ENCODE data around the gene RASSF3.

RASSF3 gene

DNA sequence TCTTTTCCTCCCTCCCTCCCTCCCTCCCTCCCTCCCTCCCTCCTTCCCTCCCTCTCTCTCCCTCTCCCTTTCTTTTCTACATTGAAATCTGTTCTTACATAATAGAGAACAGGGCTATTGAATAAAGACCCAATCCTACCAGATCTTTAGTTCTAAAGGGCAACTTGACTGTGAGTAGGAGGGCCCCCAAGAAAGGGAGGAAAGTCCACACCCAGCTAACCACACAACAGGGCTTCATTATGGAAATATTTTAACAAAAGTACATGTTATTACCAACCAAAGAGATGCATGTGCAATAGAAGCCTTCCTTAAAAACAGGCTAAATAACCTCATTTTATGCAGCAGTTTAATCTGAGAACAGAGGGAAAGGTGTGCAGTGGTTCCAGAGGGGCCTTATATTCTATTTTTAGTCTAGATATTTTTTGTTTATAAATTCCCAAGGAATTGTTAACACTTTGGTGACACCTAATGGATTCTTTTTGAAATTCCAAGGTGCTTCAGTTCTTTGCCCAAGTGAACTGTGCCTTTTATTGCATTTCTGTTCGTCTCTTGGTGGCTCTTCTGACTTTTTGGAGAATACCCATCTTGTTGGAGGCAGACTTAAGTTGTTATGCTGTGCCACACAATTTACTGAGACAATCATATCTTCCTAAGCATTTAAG lies 85.9 kb downstream of the RASSF3 start:
- DNase-seq: no peak

DNA sequence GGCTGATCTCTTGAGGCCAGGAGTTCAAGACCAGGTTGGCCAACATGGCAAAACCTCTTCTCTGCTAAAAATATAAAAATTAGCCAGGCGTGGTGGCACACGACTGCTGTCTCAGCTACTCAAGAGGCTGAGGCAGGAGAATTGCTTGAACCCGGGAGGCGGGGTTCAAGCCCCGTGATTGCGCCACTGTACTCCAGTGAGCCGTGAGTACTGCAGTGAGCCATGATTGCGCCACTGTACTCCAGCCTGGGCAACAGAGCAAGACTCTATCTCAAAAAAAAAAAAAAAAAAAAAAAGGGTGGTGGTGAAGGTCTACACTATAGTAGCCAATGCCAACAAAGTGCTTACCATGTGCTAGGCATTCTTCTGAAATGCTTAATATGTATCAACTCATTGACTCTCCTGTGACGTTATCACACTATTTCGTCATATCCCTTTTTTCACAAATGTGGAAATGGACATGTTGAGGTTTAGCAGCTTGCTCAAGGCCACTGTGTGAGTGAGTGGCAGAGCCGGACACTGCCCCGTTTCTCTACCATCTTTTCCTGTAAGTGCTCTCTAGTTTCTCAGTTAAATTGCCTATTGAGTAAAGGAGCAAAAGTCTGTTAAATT lies 89.3 kb downstream of the RASSF3 start:
- DNase-seq: no peak

DNA sequence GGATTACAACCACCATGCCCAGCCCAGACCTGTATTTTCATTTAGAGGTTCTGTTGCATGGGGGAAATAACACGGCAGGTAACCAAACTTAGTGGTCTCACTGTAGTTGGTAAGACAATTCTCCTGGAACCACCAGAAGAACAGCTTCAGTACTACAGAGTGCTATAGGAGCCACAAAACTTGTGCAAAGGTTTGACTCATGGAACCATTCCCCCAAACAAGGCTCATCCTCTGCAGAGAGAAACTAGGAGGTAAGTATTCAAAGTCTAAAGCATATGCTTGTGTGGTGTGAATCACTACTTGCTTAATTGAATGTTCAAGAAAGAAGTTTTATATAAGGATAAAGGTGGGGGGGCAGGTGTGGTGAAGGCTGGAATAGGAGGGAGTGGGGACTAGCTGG lies 90.2 kb downstream of the RASSF3 start:
- DNase-seq: no peak

DNA sequence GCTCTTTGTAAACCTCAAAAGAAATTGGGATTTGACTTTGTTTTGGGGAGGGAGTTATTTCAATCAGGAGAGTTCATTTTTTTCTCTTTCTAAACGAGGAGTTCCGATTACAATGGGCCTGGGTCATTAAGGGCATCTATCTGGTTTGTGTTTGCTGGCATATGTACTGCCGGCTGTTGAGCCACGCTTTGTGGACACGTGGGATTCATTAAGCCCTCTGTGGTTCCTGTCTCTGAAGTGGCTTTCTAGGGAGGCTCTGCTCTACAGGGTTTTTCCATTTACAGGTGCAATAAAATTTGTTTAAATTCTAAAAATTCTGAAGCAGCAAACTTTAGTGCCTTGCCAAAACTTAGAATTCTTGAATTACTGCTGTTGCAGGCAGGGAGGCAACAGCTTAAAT lies 91.0 kb downstream of the RASSF3 start:
- DNase-seq: no peak

DNA sequence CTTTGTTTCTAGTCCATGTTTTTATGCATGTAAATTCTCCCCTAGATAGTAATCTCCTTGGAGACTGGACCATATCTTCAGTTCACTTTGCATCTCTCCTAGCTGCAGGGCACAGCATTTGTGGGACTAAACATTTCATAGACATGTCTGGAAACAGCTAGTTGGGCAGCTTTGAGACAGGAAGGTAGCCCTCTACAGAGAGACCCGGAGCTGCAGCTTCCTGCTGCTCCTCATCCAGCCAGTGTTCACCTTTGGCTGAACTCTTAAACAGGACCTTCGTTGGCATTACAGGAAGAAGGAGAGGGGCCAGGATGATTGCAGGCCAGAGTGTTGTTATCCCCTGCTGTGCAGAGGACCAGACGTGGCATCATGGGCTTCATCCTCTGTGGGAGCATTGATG lies 96.0 kb downstream of the RASSF3 start:
- DNase-seq: no peak

DNA sequence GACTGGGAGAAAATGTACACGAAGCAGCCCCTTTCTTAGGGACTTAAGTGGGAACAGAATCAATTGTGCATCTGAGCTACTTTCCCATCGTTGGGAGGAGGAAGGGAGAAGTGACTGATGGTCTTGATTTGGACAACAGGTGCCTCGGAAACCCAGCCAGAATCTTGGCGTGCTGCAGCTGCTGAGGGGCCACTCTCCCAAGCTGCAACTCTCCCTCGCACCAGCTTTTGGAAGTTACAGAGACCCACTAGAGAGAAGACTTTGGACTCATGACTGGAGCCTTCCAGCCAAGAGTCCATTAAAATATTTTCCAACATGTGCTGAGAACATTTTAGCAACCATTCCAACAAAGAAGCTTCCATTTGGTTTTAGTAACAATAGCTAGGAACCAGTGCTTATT lies 96.6 kb downstream of the RASSF3 start:
- DNase-seq: no peak

DNA sequence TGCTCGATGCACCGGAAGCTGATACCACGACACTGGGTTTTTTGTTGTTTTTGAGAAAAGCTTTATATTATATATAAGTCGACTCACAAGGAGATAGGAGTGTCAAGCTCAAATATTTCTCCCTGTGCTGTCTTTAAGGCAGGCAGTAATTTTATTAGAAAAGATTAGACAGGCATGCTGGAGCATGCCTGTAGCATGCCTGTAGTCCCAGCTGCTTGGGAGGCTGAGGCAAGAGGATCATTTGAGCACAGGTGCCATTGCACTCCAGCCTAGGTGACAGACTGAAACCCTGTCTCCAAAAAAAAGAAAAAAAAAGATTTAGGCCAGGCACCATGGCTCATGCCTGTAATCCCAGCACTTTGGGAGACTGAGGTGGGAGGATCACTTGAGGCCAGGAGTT lies 97.1 kb downstream of the RASSF3 start:
- DNase-seq: no peak

DNA sequence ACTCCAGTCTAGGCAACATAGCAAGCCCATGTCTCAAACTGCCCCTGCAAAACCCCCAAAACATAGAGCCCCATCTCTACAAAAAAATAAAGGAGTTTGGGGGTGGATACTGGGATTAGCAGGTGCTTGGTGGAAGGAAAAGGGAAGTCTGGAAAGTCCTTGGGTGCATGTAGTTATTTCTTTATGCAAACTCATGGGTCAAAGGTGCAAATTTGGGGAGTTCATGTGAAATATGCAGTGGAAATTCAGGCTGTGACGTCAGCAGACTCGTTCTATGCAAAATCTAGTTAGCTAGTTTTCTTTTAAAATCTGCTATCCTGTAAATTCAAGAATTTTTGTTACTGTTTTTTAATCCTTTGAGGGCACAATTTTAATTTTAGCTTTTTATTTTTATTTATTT lies 97.6 kb downstream of the RASSF3 start:
- no peak for DNase-seq

DNA sequence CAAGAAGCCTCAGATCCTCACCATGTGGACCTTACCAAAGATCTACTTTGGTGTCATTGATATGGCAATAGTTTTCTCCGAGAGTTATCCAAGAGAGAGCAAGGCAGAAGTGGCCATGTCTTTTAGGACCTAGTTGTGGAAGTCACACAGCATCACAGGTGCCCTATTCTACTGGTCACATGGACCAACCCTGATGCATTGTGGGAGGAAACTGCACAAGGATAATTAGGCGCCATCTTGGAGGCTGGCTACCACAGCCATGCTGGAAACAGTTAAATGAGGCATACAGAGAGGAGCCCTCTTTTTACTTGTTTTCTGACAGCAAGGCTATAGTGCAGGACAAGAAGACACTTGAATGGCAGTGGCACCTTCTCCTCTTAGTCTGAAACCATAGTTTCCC lies 99.1 kb downstream of the RASSF3 start:
- DNase-seq: no peak

DNA sequence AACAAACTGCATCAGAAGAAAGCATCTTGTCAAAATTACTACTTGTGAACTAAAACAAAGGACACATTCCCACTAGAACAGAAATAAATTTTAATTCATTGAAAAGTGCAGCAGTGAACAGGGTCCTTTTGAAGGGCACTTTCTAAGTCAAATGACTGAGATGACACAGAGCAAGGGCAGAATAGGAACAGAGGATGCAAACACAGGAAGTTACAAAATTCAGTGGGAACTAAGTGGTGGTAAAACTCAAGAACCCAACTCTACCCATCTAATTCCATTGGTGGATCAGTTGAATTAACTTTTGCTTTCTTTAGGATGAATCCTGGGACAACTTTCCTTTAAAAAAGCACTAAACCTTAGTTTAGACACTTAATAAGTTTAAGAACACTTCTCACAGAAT lies 103.1 kb downstream of the RASSF3 start:
- DNase-seq: no peak

DNA sequence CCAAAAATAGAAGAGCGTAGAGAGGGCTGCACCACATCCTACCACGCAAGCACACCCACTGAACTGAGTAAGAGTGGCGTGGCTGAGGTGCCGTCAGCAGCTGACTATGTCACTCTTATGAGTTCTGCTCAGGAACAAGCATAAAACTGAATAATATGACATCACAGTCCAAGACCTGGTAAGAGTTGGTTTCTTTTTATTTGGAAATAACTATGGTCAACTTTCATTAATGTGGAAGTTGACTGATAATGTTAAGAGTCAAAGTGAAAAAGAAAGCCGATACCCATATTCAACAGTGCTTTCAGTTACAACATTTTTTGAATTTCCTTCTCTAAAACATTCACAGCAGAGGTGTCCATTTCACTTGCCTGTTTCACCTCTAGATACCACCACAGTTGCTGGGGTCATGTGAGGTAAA lies 104.3 kb downstream of the RASSF3 start:
- DNase-seq: no peak

DNA sequence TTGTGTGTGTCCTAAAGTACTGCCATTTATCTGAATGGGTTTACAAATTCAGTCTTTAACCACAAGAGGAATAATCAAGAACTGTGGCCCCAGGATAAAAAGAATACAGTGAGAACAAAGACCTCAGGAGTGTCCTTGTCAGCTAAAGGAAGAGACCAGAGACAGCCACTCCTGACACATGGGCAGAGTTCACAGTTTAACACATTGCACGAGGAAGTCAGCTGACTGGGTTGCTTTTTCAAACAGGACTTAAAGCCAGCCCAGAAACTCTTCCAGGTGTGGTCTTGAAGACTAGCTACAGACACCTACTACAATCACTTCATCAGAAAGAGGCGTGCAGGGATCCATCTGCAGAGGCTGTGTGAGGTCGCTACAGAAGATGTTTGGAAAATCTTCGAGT lies 106.1 kb downstream of the RASSF3 start:
- DNase-seq: no peak

DNA sequence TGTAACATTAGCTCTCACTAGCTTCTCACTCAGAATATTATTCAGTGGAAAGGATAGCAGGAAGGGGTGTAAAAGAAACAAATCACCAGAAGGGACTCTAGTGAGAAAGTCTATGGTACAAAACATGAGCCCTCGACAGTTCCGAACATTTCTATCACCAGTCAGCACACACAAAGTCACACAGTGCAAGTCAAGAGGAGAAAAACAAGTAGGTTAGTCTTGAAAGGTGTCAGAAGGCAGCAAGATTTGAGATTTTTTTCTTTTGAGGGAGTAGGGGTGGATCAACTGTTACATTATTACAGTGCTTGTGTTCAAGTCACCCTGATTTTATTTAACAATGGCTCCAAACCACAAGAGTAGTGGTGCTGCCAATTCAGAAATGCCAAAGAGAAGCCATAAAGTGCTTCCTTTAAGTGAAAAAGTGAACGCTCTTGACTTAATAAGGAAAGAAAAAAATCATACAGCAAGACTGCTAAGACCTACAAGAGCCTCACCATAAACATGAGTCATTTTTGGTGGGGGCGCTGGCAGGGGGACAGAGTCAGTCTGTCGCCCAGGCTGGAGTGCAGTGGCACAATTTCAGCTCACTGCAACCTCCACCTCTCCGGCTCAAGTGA lies 106.7 kb downstream of the RASSF3 start:
- DNase-seq: no peak

DNA sequence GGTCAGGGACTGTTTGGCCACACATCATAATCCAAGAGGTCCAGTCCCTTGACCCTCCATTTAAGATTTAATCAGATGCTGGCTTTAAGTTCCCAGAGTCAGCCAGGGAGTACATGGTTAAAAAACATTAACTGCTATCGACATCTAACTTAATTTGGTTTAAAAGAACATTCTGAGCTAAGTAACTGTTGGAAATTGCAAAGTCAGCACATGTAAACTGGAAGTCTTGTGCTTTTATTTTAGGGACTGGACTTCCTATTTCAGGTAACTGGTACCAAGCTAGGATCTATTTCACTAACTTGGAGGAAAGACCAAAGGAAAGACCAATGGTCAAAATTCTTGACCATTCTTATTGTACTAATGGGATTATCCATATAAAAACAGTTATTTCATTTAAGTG lies 108.4 kb downstream of the RASSF3 start:
- no peak for DNase-seq

DNA sequence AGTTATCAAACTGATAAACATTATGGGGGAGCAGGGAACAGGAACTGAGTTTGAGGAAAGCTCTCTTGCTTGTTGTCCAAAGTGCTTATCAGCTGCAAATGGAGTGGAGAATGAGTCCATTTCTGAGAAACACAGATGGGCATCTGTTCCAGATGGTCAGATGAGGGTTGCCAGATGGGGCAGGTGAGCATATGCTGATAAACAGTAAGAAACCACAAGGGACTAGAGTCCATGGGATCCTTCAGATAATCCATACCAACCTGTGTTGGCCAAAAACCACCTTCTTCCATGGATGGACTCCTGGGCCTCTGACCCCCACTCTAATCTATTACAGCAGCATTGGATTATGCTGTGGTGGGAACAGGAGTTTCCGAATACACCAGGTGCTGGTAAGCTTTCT lies 110.6 kb downstream of the RASSF3 start:
- no peak for DNase-seq

DNA sequence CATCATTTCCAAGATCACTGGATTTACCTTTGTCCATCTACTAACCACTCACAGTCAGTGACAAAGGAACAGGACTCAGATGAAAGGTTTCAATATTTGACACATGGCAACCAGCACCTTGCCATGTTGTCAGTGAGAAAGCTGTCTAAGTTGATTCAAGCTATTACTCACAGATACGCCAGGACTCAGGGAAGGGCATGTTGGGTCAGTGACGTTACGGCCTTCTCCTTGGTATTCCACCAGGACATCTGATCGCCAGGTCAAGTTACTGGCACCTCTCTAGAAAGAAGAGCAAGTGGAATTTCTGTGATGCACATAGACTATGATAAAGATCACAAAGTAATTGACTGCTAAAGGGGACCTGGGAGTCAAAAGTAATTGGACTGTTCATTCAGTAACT lies 112.5 kb downstream of the RASSF3 start:
- DNase-seq: no peak

DNA sequence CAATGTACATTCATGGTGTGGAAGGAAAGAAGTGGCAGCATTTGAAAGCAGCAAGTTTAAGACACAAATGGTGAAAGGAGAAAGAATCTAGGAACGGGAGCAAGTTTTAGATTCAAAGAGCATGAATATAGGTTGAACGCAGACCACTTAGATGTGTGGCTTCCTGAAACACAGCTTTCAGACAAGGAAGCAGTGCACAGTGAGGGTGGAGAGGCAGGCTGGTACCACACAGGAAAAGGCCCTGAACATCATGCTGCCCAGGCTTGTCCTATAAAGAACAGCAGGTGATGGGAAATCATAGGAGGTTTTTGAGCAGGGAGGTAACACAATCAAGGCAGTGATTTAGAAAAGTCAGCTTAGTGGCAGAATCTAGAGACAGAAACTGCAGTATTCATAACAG lies 113.3 kb downstream of the RASSF3 start:
- no peak for DNase-seq

DNA sequence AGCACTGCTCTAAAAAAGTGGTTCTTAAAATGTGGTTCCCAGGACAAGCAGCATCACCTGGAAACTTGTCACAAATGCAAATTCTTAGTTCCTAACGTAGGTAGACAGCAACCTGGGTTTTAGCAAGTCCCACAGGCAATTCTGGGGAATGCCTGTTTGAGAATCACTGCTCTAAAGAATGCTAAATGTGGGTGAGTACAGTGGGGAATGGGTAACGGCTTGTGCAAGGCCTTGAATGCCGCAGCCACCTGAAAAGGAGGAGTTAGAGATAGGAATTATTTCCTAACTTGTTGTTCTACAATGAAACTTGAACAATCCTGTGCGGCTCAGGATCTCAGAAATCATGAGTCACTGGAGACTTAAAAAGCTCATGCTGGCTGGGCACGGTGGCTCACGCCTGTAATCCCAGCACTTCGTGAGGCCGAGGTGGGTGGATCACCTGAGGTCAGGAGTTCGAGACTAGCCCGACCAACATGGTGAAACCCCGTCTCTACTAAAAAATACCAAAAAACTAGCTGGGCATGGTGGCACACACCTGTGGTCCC lies 114.0 kb downstream of the RASSF3 start:
- no peak for DNase-seq

DNA sequence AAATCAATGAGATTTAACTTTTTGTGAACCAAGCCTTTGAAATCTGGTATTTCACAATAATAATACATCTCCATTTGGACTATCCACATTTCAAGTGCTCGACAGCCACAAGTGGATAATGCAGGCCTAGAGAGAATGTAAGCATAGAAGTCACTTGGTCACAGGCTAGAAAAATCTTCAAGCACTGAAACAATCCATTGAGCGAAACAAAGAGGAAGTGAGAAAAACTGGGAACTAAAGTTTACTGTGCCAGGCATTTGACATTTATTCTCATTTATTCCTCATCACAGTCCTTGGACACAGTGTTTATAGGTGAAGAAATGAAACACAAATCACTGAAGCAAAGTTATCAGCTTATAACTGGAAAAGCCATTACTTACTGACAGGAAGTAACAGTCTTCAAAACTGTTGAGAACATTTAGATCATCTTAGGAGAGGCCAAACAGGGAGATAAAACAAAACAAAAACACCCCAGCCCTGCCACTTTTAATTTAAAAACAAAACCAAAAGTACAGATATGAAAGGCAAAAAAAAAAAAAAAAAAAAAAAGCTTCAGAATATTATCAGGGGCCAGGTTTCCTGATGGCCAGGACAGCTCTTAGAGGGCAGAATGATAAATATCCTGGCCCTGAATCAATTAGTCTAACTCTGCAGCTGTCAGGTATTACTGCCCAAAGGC lies 119.8 kb downstream of the RASSF3 start:
- DNase-seq: no peak

DNA sequence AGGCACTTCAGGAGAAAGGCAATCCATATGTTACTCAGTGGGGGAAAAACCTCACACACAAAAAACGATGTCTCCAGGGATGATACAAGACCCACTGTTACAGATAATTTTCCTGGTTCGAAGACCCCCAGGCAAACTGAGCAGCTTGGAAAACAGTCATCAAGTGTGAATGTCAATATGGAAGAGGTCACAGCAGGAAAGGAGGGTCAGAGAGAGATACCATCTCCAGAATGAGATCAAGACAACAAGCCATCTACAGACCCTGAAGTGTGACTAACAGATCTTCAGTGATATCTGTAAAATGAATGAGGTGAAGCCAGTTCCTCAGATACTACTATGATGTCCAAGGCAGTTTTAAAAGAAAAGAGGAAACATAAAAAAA lies 120.3 kb downstream of the RASSF3 start:
- DNase-seq: no peak

DNA sequence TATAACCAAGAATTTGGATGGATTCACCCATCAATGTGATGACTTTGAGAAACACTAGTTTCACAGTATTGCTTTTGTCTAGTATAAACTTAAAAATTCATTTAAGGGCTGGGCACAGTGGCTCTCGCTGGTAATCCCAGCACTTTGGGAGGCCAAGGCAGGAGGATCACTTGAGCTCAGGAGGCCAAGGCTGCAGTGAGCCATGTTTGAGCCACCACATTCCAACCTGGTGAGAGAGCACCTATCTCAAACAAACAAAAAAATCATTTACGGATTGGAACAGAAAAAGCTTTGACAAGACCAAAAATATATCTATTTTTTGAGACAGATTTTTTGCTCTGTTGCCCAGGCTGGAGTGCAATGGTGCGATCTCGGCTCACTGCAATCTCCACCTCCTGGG lies 121.4 kb downstream of the RASSF3 start:
- DNase-seq: no peak

DNA sequence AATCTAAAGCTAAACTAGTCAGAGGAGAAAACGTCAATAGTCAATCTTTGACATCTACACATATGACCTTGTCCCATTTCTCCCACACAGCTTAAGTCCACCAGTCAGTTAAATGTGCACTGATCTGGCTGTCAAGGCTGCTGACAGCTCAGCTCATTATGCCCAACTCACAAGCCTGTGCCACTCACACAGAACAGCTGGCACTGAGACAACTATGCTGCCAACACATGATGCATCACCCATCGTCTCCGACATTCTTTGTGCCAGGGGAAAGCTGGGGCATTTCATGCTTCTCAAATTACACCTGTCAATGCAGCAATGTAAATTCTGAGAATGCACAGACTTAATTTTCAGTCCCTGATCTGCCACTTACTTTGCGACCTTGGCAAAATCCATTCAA lies 123.6 kb downstream of the RASSF3 start:
- DNase-seq: no peak

DNA sequence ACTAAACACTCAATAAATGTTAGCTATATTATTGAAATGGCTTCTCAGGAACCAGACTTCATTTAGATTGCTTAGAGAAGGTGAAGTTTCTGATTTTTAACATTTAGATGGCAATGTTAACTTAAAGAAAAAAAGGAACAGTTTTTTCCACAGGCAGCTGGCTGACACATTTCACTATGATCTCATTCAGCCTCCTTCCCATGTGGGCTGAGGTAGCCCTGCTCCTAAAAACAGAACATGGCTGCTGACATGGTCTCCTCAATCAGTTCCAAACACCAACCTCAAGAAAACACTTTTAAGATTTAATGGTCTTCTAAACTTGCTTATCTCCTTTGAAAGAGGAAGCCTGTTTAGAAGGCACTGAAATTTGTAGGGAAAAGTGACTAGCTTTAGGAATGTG lies 125.1 kb downstream of the RASSF3 start:
- DNase-seq: no peak

DNA sequence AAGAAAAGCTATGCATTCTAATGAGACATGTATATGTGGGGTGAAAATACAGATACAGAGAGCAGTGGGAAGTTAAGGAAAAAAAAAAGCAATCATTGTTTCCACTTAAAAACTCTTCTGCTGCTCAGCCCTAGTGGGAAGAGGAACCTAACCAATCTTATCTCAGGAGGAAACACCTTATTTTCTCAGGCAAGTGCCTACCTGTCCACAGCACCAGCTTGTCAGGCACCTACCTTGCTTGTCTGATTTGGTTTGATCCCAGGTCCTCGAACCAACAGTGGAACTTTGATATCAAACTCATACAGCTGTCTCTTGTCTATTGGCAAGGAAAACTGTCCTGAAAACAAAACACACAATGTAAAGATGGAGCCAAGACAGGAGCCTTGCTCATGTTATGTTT lies 126.5 kb downstream of the RASSF3 start:
- no peak for DNase-seq

Measured in stimulated activated CD4-positive, alpha-beta T cell treated with anti-CD3 and anti-CD28 coated beads, Interleukin-1b, Interleukin-23, amount 100 ng/mL, for 48 hours (primary cell).